H1 (cell line): ENCODE results near the gene SAXO1. TPM values are rescaled to one million over a fixed set of nuclear protein-coding genes. Genes with fewer than 3 reads are reported as not detected.

ENCODE experiments used
- CHD7 ChIP-seq: fragments of 300-600 bp; sonication (generic); IDR thresholded peaks from 2 replicates; pipeline ENCODE4 v1.7.1; 2012; ENCODE audit warnings: low read length, moderate library complexity, mild to moderate bottlenecking, inconsistent platforms; ENCODE audit not compliant: insufficient replicate concordance
- JUND ChIP-seq: IDR thresholded peaks from 2 replicates; pipeline ENCODE4 v1.6.1; 2011; ENCODE audit warnings: mild to moderate bottlenecking, improper control_type of control experiment, low read length
- RNF2 ChIP-seq: fragments of 200-900, 300-1000 bp; sonication (generic); IDR thresholded peaks from 2 replicates; pipeline ENCODE4 v1.7.1; 2016; ENCODE audit warnings: borderline replicate concordance, low read depth, mild to moderate bottlenecking, antibody characterized with exemption, low read length; ENCODE audit not compliant: poor library complexity, severe bottlenecking; ENCODE audit errors: missing control alignments
- RXRA ChIP-seq: IDR thresholded peaks from 2 replicates; pipeline ENCODE4 v1.6.1; 2011; ENCODE audit warnings: low read depth, mild to moderate bottlenecking, low read length, moderate library complexity; ENCODE audit not compliant: insufficient read depth
- SIRT6 ChIP-seq: IDR thresholded peaks from one replicate; pipeline ENCODE4 v1.7.1; 2012; ENCODE audit warnings: low read length, inconsistent platforms
- ZNF274 ChIP-seq: IDR thresholded peaks from 2 replicates; pipeline ENCODE4 v1.7.0; 2012; ENCODE audit warnings: low read length, borderline replicate concordance; ENCODE audit errors: extremely low read depth
- polyA plus RNA-seq, 7 experiments: library from polyadenylated mRNA; depleted of rRNA in 3 of 7; stranded (reverse) in 5 of 7; unstranded in 2 of 7; fragments of >200 nt in 5 of 7; fragments of 200-250 nt in 2 of 7; gene quantifications; 1 replicate in 5 of 7; 2 replicates in 1 of 7; 4 replicates in 1 of 7; pipeline versions ENCODE4 v1.2.1 to v1.2.3, GENCODE V29; 2011 to 2013; ENCODE audit warnings: missing spikeins in 2 of 7, mixed read lengths in 2 of 7
- total RNA-seq: library from RNA; stranded (reverse); fragmentation: NEBNext Ultra II Directional; extraction: Animal tissue kit (Norgen Biotek cat#: 25700); gene quantifications from 2 replicates; pipeline ENCODE4 v1.2.1, GENCODE V29; 2021

Gene SAXO1
- total and polyA plus RNA-seq, 2 of the 8 experiments (the other 6 are each of a cell fraction or from before 2014, with no cell fraction given) = 0.11 to 0.20 TPM

- TF ChIP-seq ZNF274 (no peak), RXRA (no peak), JUND (no peak), RNF2 (no peak), CHD7 (no peak), SIRT6 (no peak)
- TF ChIP-seq, all 59 proteins: peak for 0
Measured at GRCh38 chr9:18923671-18924430, 109.2 kb downstream of the SAXO1 start (continued).
